Suprapubic skin (tissue), 3 donors: ENCODE data around the gene ZW10.

Source experiments
- CTCF ChIP-seq, 2 donors: fragments of 200-600 bp in 1 of 2; fragments of 450-650 bp in 1 of 2; sonication (generic) in 1 of 2; IDR thresholded peaks; one replicate each; pipeline ENCODE4 v1.5.1; 2016 to 2019; ENCODE audit warnings: antibody characterized with exemption in 2 of 2, mild to moderate bottlenecking in 1 of 2, moderate library complexity in 1 of 2
- POLR2A ChIP-seq, 2 donors: fragments of 450-650 bp; IDR thresholded peaks; one replicate each; pipeline ENCODE4 v1.6.1; 2017; ENCODE audit warnings: antibody characterized with exemption in 2 of 2, mild to moderate bottlenecking in 2 of 2, moderate library complexity in 2 of 2

- no peak for TF ChIP-seq CTCF (IDR thresholded peaks at IDR 0.05)
- no peak for TF ChIP-seq POLR2A (IDR thresholded peaks at IDR 0.05)
These were observed 13.3 kb downstream of the ZW10 start for GRCh38 chr11:113760241-113760640.
